Activated T-cell treated with anti-CD3 and anti-CD28 coated beads for 1 hour (primary cell): ENCODE data around the gene SPPL3.

Experiments used
- DNase-seq: peaks from one replicate; pipeline ENCODE4 v3.0.0-alpha.2; 2020; ENCODE audit warnings: low read depth

SPPL3 gene

GRCh38 chr12:120874547-120875245 is 29.5 kb downstream of the SPPL3 start:
- DNase-seq: no peak

- no peak for DNase-seq
These were observed 30.9 kb downstream of the SPPL3 start for GRCh38 chr12:120873226-120873625.

- no peak for DNase-seq
These were observed 31.7 kb downstream of the SPPL3 start for GRCh38 chr12:120872487-120872886.

- DNase-seq: no peak
These were observed 33.7 kb downstream of the SPPL3 start for GRCh38 chr12:120870415-120870814.

- DNase-seq: no peak
These were observed 34.8 kb downstream of the SPPL3 start for GRCh38 chr12:120869376-120869775.

- no peak for DNase-seq
These were observed 38.0 kb downstream of the SPPL3 start for GRCh38 chr12:120866108-120866507.

GRCh38 chr12:120865098-120865497 is 39.1 kb downstream of the SPPL3 start:
- DNase-seq: no peak

GRCh38 chr12:120862664-120863063 is 41.5 kb downstream of the SPPL3 start:
- DNase-seq: no peak

GRCh38 chr12:120861074-120861795 is 42.9 kb downstream of the SPPL3 start:
- DNase-seq: no peak

GRCh38 chr12:120858306-120859088 is 45.7 kb downstream of the SPPL3 start:
- no peak for DNase-seq

GRCh38 chr12:120856980-120857379 is 47.2 kb downstream of the SPPL3 start:
- no peak for DNase-seq

GRCh38 chr12:120855823-120856588 is 48.2 kb downstream of the SPPL3 start:
- no peak for DNase-seq

GRCh38 chr12:120854804-120855203 is 49.4 kb downstream of the SPPL3 start:
- DNase-seq: no peak

GRCh38 chr12:120853188-120853587 is 51.0 kb downstream of the SPPL3 start:
- no peak for DNase-seq

- DNase-seq: no peak
These were observed 52.2 kb downstream of the SPPL3 start for GRCh38 chr12:120851944-120852343.

- no peak for DNase-seq
These were observed 52.7 kb downstream of the SPPL3 start for GRCh38 chr12:120851444-120851843.

GRCh38 chr12:120849765-120850164 is 54.4 kb downstream of the SPPL3 start:
- no peak for DNase-seq

- DNase-seq: no peak
These were observed 56.3 kb downstream of the SPPL3 start for GRCh38 chr12:120847814-120848213.

GRCh38 chr12:120847392-120847791 is 56.8 kb downstream of the SPPL3 start:
- DNase-seq: no peak

GRCh38 chr12:120846721-120847120 is 57.4 kb downstream of the SPPL3 start:
- DNase-seq: no peak

- no peak for DNase-seq
These were observed 58.5 kb downstream of the SPPL3 start for GRCh38 chr12:120845696-120846095.
